ENCODE data around the gene SLC13A4. TPM values are rescaled to one million over a fixed set of nuclear protein-coding genes. Genes with fewer than 3 reads are reported as not detected.

Gene SLC13A4, protein sequence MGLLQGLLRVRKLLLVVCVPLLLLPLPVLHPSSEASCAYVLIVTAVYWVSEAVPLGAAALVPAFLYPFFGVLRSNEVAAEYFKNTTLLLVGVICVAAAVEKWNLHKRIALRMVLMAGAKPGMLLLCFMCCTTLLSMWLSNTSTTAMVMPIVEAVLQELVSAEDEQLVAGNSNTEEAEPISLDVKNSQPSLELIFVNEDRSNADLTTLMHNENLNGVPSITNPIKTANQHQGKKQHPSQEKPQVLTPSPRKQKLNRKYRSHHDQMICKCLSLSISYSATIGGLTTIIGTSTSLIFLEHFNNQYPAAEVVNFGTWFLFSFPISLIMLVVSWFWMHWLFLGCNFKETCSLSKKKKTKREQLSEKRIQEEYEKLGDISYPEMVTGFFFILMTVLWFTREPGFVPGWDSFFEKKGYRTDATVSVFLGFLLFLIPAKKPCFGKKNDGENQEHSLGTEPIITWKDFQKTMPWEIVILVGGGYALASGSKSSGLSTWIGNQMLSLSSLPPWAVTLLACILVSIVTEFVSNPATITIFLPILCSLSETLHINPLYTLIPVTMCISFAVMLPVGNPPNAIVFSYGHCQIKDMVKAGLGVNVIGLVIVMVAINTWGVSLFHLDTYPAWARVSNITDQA
- polyA plus RNA-seq (2012; ENCODE audit: insufficient read length, low read depth): 0.16 TPM

DNA sequence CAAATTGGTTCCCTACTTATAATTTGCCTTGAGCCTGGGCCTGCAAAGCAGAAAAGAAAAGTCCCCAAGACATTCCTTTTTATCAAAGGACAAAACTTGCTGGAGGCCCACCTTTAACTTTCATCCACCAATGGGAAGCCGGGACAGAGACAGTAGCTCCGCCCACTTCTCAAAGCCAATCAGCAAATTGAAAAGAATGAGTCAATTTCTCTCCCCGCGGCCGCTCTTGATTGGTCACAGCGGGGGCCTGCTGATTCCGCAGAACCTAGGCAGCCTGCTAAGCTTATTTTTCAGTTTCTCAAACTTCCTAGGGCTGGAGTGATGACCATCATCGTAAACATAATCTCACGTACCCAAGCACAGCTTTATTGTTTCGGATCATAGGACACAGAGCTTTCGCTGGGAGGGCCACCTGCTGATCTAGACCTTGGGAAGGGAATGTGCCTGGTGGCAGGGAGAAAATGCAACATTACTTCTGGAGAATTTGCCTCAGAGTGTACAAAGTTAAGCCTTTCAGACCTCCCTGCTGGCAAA, at the start of gene SLC13A4:
Gene SLC13A4 (minus strand): TSS at position 51 of the 534 bp plus-strand sequence. CDS start 690 bp downstream, outside the sequence.
- no peak for TF ChIP-seq TAF1 (IDR thresholded peaks at IDR 0.05; ENCODE audit: borderline replicate concordance, insufficient read depth, low read length)
- no peak for TF ChIP-seq POLR2AphosphoS5 (IDR thresholded peaks at IDR 0.05; ENCODE audit: low read depth, low read length)
- TF ChIP-seq REST (IDR thresholded peaks at IDR 0.05; ENCODE audit: insufficient read depth in 1 of 2, low read depth in 2 of 2, low read length in 2 of 2): no peak
- no peak for TF ChIP-seq FOXP2 (optimal IDR thresholded peaks at IDR 0.05; ENCODE audit: borderline replicate concordance, extremely low read depth, extremely low read length, insufficient read depth)
- TF ChIP-seq SIN3A (IDR thresholded peaks at IDR 0.05; ENCODE audit: borderline replicate concordance, insufficient read depth, low read length): no peak

DNA sequence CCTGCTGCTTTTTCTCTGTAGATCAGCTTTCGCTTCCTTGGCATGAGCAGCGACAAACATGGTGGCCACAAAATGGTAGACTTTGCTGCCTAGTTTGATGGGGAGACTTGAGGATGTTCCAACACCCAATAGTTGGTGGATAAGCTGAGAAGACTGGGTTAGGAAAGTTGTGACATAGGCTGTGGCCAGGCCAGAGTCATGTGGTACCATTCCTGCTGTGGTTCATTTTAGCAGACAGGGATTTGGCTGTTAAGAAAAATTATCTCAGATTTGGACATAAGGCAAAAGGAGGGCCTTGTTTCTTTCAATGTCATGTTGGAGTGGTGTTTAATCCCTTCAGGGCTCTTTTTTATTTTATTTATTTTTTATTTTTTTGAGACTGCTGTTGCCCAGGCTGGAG, 47.2 kb upstream of the SLC13A4 start:
- TF ChIP-seq SIN3A (IDR thresholded peaks at IDR 0.05; ENCODE audit: borderline replicate concordance, insufficient read depth, low read length) (no peak), TAF1 (IDR thresholded peaks at IDR 0.05; ENCODE audit: borderline replicate concordance, insufficient read depth, low read length) (no peak), FOXP2 (optimal IDR thresholded peaks at IDR 0.05; ENCODE audit: borderline replicate concordance, extremely low read depth, extremely low read length, insufficient read depth) (no peak), POLR2AphosphoS5 (IDR thresholded peaks at IDR 0.05; ENCODE audit: low read depth, low read length) (no peak), REST (IDR thresholded peaks at IDR 0.05; ENCODE audit: insufficient read depth in 1 of 2, low read depth in 2 of 2, low read length in 2 of 2) (no peak)

DNA sequence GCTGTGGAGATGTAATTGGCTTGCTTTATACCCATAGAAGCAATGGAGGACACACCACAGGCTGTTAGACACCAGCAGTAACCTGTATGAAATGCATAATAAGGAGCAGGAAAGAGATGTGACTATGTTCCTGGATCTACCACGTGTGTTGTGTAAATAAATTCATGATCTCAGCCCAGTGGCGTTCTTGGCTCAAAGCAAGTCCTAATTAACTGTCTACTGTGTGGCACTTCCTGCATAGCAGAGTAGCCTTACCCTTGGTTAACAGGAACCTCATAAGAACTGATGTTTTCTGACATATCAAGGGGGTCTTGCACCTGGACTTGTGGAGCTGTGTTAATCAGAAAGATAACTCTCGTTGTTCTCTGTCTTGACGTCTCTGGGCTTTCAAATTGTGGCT, 46.3 kb upstream of the SLC13A4 start:
- TF ChIP-seq REST (IDR thresholded peaks at IDR 0.05; ENCODE audit: insufficient read depth in 1 of 2, low read depth in 2 of 2, low read length in 2 of 2): no peak
- TF ChIP-seq FOXP2 (optimal IDR thresholded peaks at IDR 0.05; ENCODE audit: borderline replicate concordance, extremely low read depth, extremely low read length, insufficient read depth): no peak
- TF ChIP-seq TAF1 (IDR thresholded peaks at IDR 0.05; ENCODE audit: borderline replicate concordance, insufficient read depth, low read length): no peak
- TF ChIP-seq POLR2AphosphoS5 (IDR thresholded peaks at IDR 0.05; ENCODE audit: low read depth, low read length): no peak
- TF ChIP-seq SIN3A (IDR thresholded peaks at IDR 0.05; ENCODE audit: borderline replicate concordance, insufficient read depth, low read length): no peak

DNA sequence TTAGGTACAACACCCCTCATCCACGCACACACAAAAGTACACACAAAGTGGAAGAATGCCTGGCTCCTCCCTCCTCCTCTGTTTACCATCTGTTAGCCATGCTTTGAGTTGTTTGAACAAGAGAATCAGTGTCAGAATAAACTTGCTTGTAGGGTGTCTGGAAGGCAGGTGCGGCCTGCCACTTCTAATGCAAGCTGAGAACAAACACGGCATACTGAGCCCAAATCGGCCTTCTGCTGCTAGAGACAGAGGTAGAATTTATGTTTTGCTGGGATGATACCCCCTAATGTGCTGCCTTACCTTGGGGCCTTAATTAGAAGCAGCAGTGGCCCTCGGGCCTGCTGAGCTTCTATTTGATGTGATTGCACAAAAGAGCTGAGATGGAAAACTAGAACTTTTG, 45.5 kb upstream of the SLC13A4 start:
- TF ChIP-seq FOXP2 (optimal IDR thresholded peaks at IDR 0.05; ENCODE audit: borderline replicate concordance, extremely low read depth, extremely low read length, insufficient read depth): no peak
- TF ChIP-seq TAF1 (IDR thresholded peaks at IDR 0.05; ENCODE audit: borderline replicate concordance, insufficient read depth, low read length): no peak
- TF ChIP-seq POLR2AphosphoS5 (IDR thresholded peaks at IDR 0.05; ENCODE audit: low read depth, low read length): no peak
- no peak for TF ChIP-seq SIN3A (IDR thresholded peaks at IDR 0.05; ENCODE audit: borderline replicate concordance, insufficient read depth, low read length)
- no peak for TF ChIP-seq REST (IDR thresholded peaks at IDR 0.05; ENCODE audit: insufficient read depth in 1 of 2, low read depth in 2 of 2, low read length in 2 of 2)
